ENCODE results near the gene RPTOR. TPM values are rescaled to one million over a fixed set of nuclear protein-coding genes. Genes with fewer than 3 reads are reported as not detected.
A peak's percentile ranks its signal among the peaks of the same experiment; 100 is the strongest.

Gene RPTOR
- total RNA-seq, 1 experiment from 2014 or later, result 66.7 TPM

GRCh38 chr17:80957461-80957941 is 412.9 kb downstream of the RPTOR start:
- CTCF ChIA-PET, result interaction anchor here (0.6 to 1.3 kb wide), 2 partner anchors 13 to 701 kb away, joined by 3 to 4 read pairs; no protein-coding TSS in a partner anchor
- BruUV-seq (replicated peaks), result no TSS peak
- H3K9me3 ChIP-seq, result no peaks in the 10 kb centered on the region

DNA sequence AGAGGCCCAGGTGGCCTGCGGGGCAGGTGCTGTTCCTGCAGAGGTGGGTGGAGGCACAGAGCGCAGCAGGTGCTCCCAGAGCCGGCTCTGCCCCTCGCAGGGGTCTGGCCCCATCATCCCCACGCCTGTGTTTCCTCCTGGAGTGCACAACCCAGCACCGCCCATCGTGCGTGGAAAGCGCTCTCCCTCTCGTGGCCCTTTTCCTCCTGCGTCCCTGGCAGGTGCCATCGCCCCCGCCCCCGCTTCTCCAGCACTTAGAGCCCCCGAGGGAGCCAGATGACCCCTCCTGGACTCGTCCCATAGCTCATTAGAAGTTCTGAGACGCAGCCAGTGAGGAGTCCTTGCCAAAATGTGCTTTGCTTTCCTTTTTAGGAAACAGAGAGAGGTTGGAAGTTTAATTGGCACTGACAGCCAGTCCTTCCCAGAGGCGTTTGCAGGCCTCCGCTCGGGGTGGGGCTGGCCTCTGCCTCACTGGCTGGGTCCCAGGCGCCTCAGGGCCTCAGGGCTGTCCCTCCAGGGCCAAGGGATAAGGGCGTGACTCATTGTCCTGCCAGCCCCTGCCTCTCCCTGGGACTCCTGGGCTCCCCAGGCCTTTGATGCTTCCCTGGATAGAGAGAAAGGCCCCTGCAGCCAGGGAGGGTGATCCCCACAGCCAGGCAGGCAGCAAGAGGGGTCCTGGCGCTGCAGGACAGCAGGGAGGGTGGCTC is 414.8 kb downstream of the RPTOR start:
- 0 out of 2 replicates have a peak, but pooled peaks cover 4% of the 10 kb centered on the region for H3K4me1 ChIP-seq
- BruUV-seq (replicated peaks), result no TSS peak
- H3K9me3 Mint-ChIP-seq (ENCODE audit: unreplicated experiment), result no peaks in the 10 kb centered on the region
- no peak overlapping the region for H3K4me3 ChIP-seq (ENCODE audit: low read depth, low read length)
- no peak for DNase-seq
- H3K4me3 Mint-ChIP-seq (ENCODE audit: unreplicated experiment), result no peak overlapping the region
- H3K27me3 Mint-ChIP-seq (ENCODE audit: insufficient read depth, unreplicated experiment), result no peaks in the 10 kb centered on the region
- H3K27me3 ChIP-seq (replicated peaks; ENCODE audit: control insufficient read depth, insufficient read depth, low read length), result no peaks in the 10 kb centered on the region
- ChIA-PET CTCF (interaction anchor here (0.7 kb wide), 1 partner anchor 11 kb away, joined by 3 read pairs; no protein-coding TSS in a partner anchor), POLR2A (no interaction called here)
- H3K27ac Mint-ChIP-seq (ENCODE audit: unreplicated experiment), result no peak overlapping the region
- TF ChIP-seq, protein P1, sequence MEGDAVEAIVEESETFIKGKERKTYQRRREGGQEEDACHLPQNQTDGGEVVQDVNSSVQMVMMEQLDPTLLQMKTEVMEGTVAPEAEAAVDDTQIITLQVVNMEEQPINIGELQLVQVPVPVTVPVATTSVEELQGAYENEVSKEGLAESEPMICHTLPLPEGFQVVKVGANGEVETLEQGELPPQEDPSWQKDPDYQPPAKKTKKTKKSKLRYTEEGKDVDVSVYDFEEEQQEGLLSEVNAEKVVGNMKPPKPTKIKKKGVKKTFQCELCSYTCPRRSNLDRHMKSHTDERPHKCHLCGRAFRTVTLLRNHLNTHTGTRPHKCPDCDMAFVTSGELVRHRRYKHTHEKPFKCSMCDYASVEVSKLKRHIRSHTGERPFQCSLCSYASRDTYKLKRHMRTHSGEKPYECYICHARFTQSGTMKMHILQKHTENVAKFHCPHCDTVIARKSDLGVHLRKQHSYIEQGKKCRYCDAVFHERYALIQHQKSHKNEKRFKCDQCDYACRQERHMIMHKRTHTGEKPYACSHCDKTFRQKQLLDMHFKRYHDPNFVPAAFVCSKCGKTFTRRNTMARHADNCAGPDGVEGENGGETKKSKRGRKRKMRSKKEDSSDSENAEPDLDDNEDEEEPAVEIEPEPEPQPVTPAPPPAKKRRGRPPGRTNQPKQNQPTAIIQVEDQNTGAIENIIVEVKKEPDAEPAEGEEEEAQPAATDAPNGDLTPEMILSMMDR (IDR thresholded peaks at IDR 0.05; ENCODE audit: insufficient read depth in 1 of 2, low read depth in 1 of 2, low read length in 1 of 2, severe bottlenecking in 1 of 2, unreplicated experiment in 1 of 2), result no peak
- H3K4me1 Mint-ChIP-seq (ENCODE audit: low read depth, unreplicated experiment), result no peaks in the 10 kb centered on the region
- no peaks in the 10 kb centered on the region for H3K36me3 ChIP-seq (ENCODE audit: control insufficient read depth, insufficient read depth, low read length)
- no peaks in the 10 kb centered on the region for H3K9me3 ChIP-seq
- intact Hi-C loops (cut with micrococcal nuclease; ENCODE audit: unreplicated experiment), result no loop called here
- H3K36me3 Mint-ChIP-seq (ENCODE audit: insufficient read depth, unreplicated experiment), result peaks cover 17% of the 10 kb centered on the region

More at GRCh38 chr17:80957461-80957941, 412.9 kb downstream of the RPTOR start:
- Histone ChIP-seq H3K4me1 (0 out of 2 replicates have a peak, but pooled peaks cover 4% of the 10 kb centered on the region), H3K27me3 (replicated peaks; ENCODE audit: control insufficient read depth, insufficient read depth, low read length) (no peaks in the 10 kb centered on the region), H3K4me3 (ENCODE audit: low read depth, low read length) (no peak overlapping the region), H3K36me3 (ENCODE audit: control insufficient read depth, insufficient read depth, low read length) (no peaks in the 10 kb centered on the region)
- intact Hi-C loops (cut with micrococcal nuclease; ENCODE audit: unreplicated experiment), result no loop called here
- H3K27me3 Mint-ChIP-seq (ENCODE audit: insufficient read depth, unreplicated experiment), result no peaks in the 10 kb centered on the region
- H3K27ac Mint-ChIP-seq (ENCODE audit: unreplicated experiment), result no peak overlapping the region
- peak in 1 of 2 experiments; percentile 26 for DNase-seq
- no peak overlapping the region for H3K4me3 Mint-ChIP-seq (ENCODE audit: unreplicated experiment)
- peaks cover 26% of the 10 kb centered on the region for H3K36me3 Mint-ChIP-seq (ENCODE audit: insufficient read depth, unreplicated experiment)
- H3K9me3 Mint-ChIP-seq (ENCODE audit: unreplicated experiment), result no peaks in the 10 kb centered on the region
- POLR2A ChIA-PET, result no interaction called here
- no peaks in the 10 kb centered on the region for H3K4me1 Mint-ChIP-seq (ENCODE audit: low read depth, unreplicated experiment)
- TF ChIP-seq, protein P1 (IDR thresholded peaks at IDR 0.05; ENCODE audit: insufficient read depth in 1 of 2, low read depth in 1 of 2, low read length in 1 of 2, severe bottlenecking in 1 of 2, unreplicated experiment in 1 of 2), result no peak

DNA sequence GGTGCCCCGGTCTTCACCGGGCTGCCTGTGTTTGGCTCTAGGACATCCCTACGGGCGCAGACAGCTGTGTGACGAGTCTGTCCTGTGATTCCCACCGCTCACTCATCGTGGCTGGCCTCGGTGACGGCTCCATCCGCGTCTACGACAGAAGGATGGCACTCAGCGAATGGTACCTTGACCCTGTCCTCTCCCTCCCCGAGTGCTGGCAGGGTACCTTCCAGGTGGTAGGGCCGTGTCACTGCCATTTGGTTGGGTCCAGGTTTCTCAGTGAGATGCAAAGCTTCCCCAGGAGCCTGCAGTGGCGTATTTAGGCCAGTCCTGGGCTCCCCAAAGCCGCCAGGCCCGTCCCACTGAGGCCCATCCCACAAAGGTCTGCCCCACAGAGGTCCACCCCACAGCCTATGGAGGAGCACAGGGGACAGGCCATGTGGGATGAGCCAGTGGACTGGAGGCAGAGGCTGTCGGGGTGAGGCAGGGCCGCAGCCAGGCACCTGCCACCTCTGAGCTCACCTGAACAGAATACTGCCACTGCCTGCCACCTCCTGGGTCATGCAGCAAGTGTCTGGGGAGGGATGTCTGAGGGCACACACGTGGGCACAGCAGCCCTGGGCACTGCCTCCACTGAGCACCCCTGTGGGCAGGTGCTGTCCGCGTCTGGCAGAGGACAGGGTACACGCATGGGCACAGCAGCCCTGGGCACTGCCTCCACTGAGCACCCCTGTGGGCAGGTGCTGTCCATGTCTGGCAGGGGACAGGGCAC is 415.6 kb downstream of the RPTOR start:
- H3K9me3 Mint-ChIP-seq (ENCODE audit: unreplicated experiment), result no peaks in the 10 kb centered on the region
- intact Hi-C loops (cut with micrococcal nuclease; ENCODE audit: unreplicated experiment), result no loop called here
- ChIA-PET CTCF (no interaction called here), POLR2A (no interaction called here)
- no peak overlapping the region for H3K27ac Mint-ChIP-seq (ENCODE audit: unreplicated experiment)
- Histone ChIP-seq H3K9me3 (no peaks in the 10 kb centered on the region), H3K4me3 (ENCODE audit: low read depth, low read length) (no peak overlapping the region), H3K27me3 (replicated peaks; ENCODE audit: control insufficient read depth, insufficient read depth, low read length) (no peaks in the 10 kb centered on the region), H3K4me1 (0 out of 2 replicates have a peak, but pooled peaks cover 4% of the 10 kb centered on the region), H3K36me3 (ENCODE audit: control insufficient read depth, insufficient read depth, low read length) (no peaks in the 10 kb centered on the region)
- BruUV-seq (replicated peaks), result no TSS peak
- H3K4me1 Mint-ChIP-seq (ENCODE audit: low read depth, unreplicated experiment), result no peaks in the 10 kb centered on the region
- DNase-seq, result no peak
- H3K36me3 Mint-ChIP-seq (ENCODE audit: insufficient read depth, unreplicated experiment), result peaks cover 12% of the 10 kb centered on the region
- no peaks in the 10 kb centered on the region for H3K27me3 Mint-ChIP-seq (ENCODE audit: insufficient read depth, unreplicated experiment)
- H3K4me3 Mint-ChIP-seq (ENCODE audit: unreplicated experiment), result no peak overlapping the region
- TF ChIP-seq, protein P1 (IDR thresholded peaks at IDR 0.05; ENCODE audit: insufficient read depth in 1 of 2, low read depth in 1 of 2, low read length in 1 of 2, severe bottlenecking in 1 of 2, unreplicated experiment in 1 of 2), result no peak
